K562 (cell line): Measurements from ENCODE around the gene ZMYND15. TPM values are rescaled to one million over a fixed set of nuclear protein-coding genes. Genes with fewer than 3 reads are reported as not detected.

ENCODE experiments used
- ATAC-seq: fragments of 200-7000 bp; cut with Tn5 transposase; 3 replicates; pipeline ENCODE4 v1.9.1; 2020; ENCODE audit warnings: moderate library complexity
- BruUV-seq: library from RNA; stranded (reverse); fragments of 400-500 nt; replicated peaks from 2 replicates; lab custom pipeline; 2021; lab: Mats Ljungman, UMichigan
- CTCF ChIA-PET: fragments of 300-600 bp; formaldehyde crosslinking; extraction: SDS; loops from one replicate; lab custom pipeline; 2021; ENCODE audit warnings: low intra/inter-chr PET ratio; lab: Yijun Ruan, JAX
- POLR2A ChIA-PET: fragments of 300-600, 350-650 bp; sonication (Branson Sonifier 250); formaldehyde crosslinking; extraction: SDS; loops from one replicate; lab custom pipeline; 2021; ENCODE audit warnings: antibody characterized with exemption, inconsistent platforms; lab: Yijun Ruan, JAX
- DNase-seq, 4 experiments: peaks; one replicate each; pipeline versions ENCODE4 v3.0.0 to v3.0.0-alpha.2; 2011 to 2018; ENCODE audit warnings: low spot score in 3 of 4, mixed read lengths in 3 of 4; ENCODE audit errors: extremely low read depth in 1 of 4
- FAIRE-seq: peaks from 2 replicates; lab custom pipeline; 2011; peaks lifted over from hg19 to GRCh38; lab: Jason Lieb, UNC
- H2AFZ ChIP-seq: 2 replicates; pipeline ENCODE4 v1.6.0; 2011; ENCODE audit warnings: low read depth, low read length, control low read depth, inconsistent platforms
- H3K27ac ChIP-seq: fragments of 200-600 bp; 3 replicates; pipeline ENCODE4 v1.8.0; 2011; ENCODE audit warnings: low read depth, mild to moderate bottlenecking, control low read depth, inconsistent platforms, low read length, moderate library complexity, mixed read lengths; ENCODE audit errors: extremely low read depth
- H3K27me3 ChIP-seq, 2 experiments: fragments of 300-600 bp in 1 of 2; 2 replicates in 1 of 2; 3 replicates in 1 of 2; pipeline versions ENCODE4 v1.6.0 to v1.8.0; 2011; ENCODE audit warnings: inconsistent platforms in 2 of 2, low read length in 2 of 2, mild to moderate bottlenecking in 1 of 2, mixed read lengths in 1 of 2, moderate library complexity in 1 of 2; ENCODE audit not compliant: control insufficient read depth in 2 of 2, insufficient read depth in 2 of 2
- H3K36me3 ChIP-seq: fragments of 300-600 bp; 3 replicates; pipeline ENCODE4 v1.8.0; 2011; ENCODE audit warnings: mild to moderate bottlenecking, low read length, inconsistent platforms; ENCODE audit not compliant: control insufficient read depth, insufficient read depth
- H3K4me1 ChIP-seq, 2 experiments: fragments of 200-600 bp in 1 of 2; replicated peaks in 1 of 2; 2 replicates in 1 of 2; 3 replicates in 1 of 2; pipeline versions ENCODE4 v1.5.1 to v1.8.0; 2011; ENCODE audit warnings: inconsistent platforms in 2 of 2, low read length in 2 of 2, mild to moderate bottlenecking in 1 of 2, mixed read lengths in 1 of 2, moderate library complexity in 1 of 2; ENCODE audit not compliant: control insufficient read depth in 2 of 2, insufficient read depth in 2 of 2
- H3K4me2 ChIP-seq: 2 replicates; pipeline ENCODE4 v1.6.1; 2011; ENCODE audit warnings: low read length, control low read depth, inconsistent platforms, mixed read lengths; ENCODE audit not compliant: insufficient read depth
- H3K4me3 ChIP-seq: fragments of 200-600 bp; sonication (generic), shearing (Covaris generic); 2 replicates; pipeline ENCODE4 v1.5.1; 2016; ENCODE audit warnings: control low read depth, inconsistent platforms
- H3K79me2 ChIP-seq: fragments of 200-600 bp; 3 replicates; pipeline ENCODE4 v1.8.0; 2011; ENCODE audit warnings: low read length, inconsistent platforms; ENCODE audit not compliant: control insufficient read depth, insufficient read depth
- H3K9ac ChIP-seq, 2 experiments: 2 replicates each; pipeline versions ENCODE4 v1.6.0 to v1.6.1; 2011; ENCODE audit warnings: low read depth in 2 of 2, low read length in 2 of 2, control low read depth in 1 of 2, inconsistent platforms in 1 of 2, mild to moderate bottlenecking in 1 of 2, mixed read lengths in 1 of 2; ENCODE audit not compliant: insufficient read depth in 1 of 2
- H3K9me1 ChIP-seq: one replicate; pipeline ENCODE4 v1.6.0; 2011; ENCODE audit warnings: inconsistent platforms, mild to moderate bottlenecking, low read length, moderate library complexity; ENCODE audit not compliant: control insufficient read depth, insufficient read depth
- H3K9me3 ChIP-seq: replicated peaks from 2 replicates; pipeline ENCODE4 v1.5.1; 2011; ENCODE audit warnings: low read depth, low read length, inconsistent platforms; ENCODE audit not compliant: control insufficient read depth, insufficient read depth
- H4K20me1 ChIP-seq: replicated peaks from 2 replicates; pipeline ENCODE4 v1.6.1; 2011; ENCODE audit warnings: low read length, inconsistent platforms, mixed read lengths; ENCODE audit not compliant: control insufficient read depth, insufficient read depth
- BRF1 ChIP-seq: IDR thresholded peaks from 3 replicates; pipeline ENCODE4 v1.6.1; 2011; ENCODE audit warnings: borderline replicate concordance, mild to moderate bottlenecking; ENCODE audit not compliant: insufficient read length; ENCODE audit errors: extremely low read depth
- FIP1L1 ChIP-seq: fragments of 200-400 bp; formaldehyde crosslinking; IDR thresholded peaks from 2 replicates; pipeline ENCODE4 v1.6.1; 2018; ENCODE audit warnings: mild to moderate bottlenecking, low read depth, low read length; ENCODE audit not compliant: poor library complexity, severe bottlenecking
- HINFP ChIP-seq: fragments of 450-650 bp; conservative IDR thresholded peaks from 2 replicates; pipeline ENCODE4 v1.6.1; 2016; ENCODE audit warnings: missing genetic modification characterization, low read depth, mild to moderate bottlenecking, control low read depth, missing compliant biosample characterization
- IFI16 ChIP-seq: fragments of 250-450 bp; sonication (Bioruptor Pico); IDR thresholded peaks from 2 replicates; pipeline ENCODE4 v2.1.2; 2022; ENCODE audit warnings: mild to moderate bottlenecking, inconsistent platforms
- MYNN ChIP-seq, 2 experiments: sonication (generic); formaldehyde crosslinking in 1 of 2; IDR thresholded peaks; 2 replicates each; pipeline versions ENCODE4 v1.5.0 to v1.6.1; 2016 to 2020; ENCODE audit warnings: antibody characterized with exemption in 1 of 2, missing genetic modification reagents in 1 of 2
- PCBP1 ChIP-seq: fragments of 200-400 bp; formaldehyde crosslinking; IDR thresholded peaks from 2 replicates; pipeline ENCODE4 v1.6.1; 2018; ENCODE audit warnings: mild to moderate bottlenecking, low read depth, low read length; ENCODE audit not compliant: poor library complexity, severe bottlenecking
- PHTF2 ChIP-seq: fragments of 250-450 bp; sonication (Bioruptor Pico); IDR thresholded peaks from 2 replicates; pipeline ENCODE4 v1.5.0; 2021; ENCODE audit warnings: mild to moderate bottlenecking
- SRSF7 ChIP-seq: fragments of 200-400 bp; formaldehyde crosslinking; optimal IDR thresholded peaks from 2 replicates; pipeline ENCODE3; 2017; ENCODE audit warnings: mild to moderate bottlenecking, low read depth, low read length
- THRB ChIP-seq: fragments of 450-650 bp; formaldehyde crosslinking; conservative IDR thresholded peaks from 2 replicates; pipeline ENCODE4 v1.4.0; 2022; ENCODE audit warnings: mild to moderate bottlenecking, missing genetic modification characterization
- ZKSCAN8 ChIP-seq: fragments of 200-800 bp; sonication (Bioruptor generic); IDR thresholded peaks from 2 replicates; pipeline ENCODE4 v1.6.1; 2016; ENCODE audit warnings: missing genetic modification characterization, missing compliant biosample characterization
- ZNF133 ChIP-seq: fragments of 250-450 bp; sonication (Bioruptor Pico); IDR thresholded peaks from 2 replicates; pipeline ENCODE4 v1.4.0; 2020; ENCODE audit warnings: mild to moderate bottlenecking
- ZNF174 ChIP-seq: fragments of 250-450 bp; sonication (Bioruptor Pico); IDR thresholded peaks from 2 replicates; pipeline ENCODE4 v1.4.0; 2020; ENCODE audit warnings: mild to moderate bottlenecking
- ZNF23 ChIP-seq: fragments of 250-450 bp; sonication (Bioruptor Pico); IDR thresholded peaks from 2 replicates; pipeline ENCODE4 v1.4.0; 2020; ENCODE audit warnings: mild to moderate bottlenecking
- ZNF79 ChIP-seq: fragments of 250-450 bp; sonication (Bioruptor Pico); IDR thresholded peaks from 2 replicates; pipeline ENCODE4 v1.4.0; 2020; ENCODE audit warnings: low read depth, mild to moderate bottlenecking, moderate library complexity
- WGBS: fragments of 100-300 bp; shearing (Covaris generic); methylation state at CpG from one replicate; pipeline ENCODE4 v1.1.6; 2016; ENCODE audit warnings: low coverage, mixed read lengths; ENCODE audit not compliant: insufficient coverage; ENCODE audit errors: missing lambda C conversion rate; 5-methylcytosine and 5-hydroxymethylcytosine counted together
- in situ Hi-C: fragments of 300-500 bp; cut with MboI; formaldehyde crosslinking; loops from 4 replicates; pipeline ENCODE4 v1.15.0; 2018; ENCODE audit warnings: inconsistent platforms, mixed read lengths
- intact Hi-C: fragments of 100-400 bp; cut with micrococcal nuclease; formaldehyde crosslinking; loops from 2 replicates; pipeline ENCODE4 v1.14.2; 2022
- polyA plus RNA-seq, 8 experiments: library from polyadenylated mRNA; depleted of rRNA in 4 of 8; stranded (reverse) in 5 of 8; unstranded in 3 of 8; fragments of >200 nt; fragmentation: Nextera tagmentation in 2 of 8; fragmentation: Illumina TruSeq in 1 of 8; extraction: Ambion mirVana in 2 of 8; extraction: Trizol in 1 of 8; gene quantifications; 2 replicates each; pipeline versions ENCODE4 v1.2.1 to v1.2.3, GENCODE V29; 2011 to 2014; ENCODE audit warnings: inconsistent platforms in 1 of 8, missing spikeins in 1 of 8
- total RNA-seq, 7 experiments: library from RNA; depleted of rRNA in 6 of 7; stranded (reverse); fragments of >200 nt in 6 of 7; fragmentation: Illumina TruSeq in 2 of 7; extraction: Trizol in 2 of 7; gene quantifications; 2 replicates each; pipeline versions ENCODE4 v1.2.1 to v1.2.3, GENCODE V29; 2011 to 2021; ENCODE audit warnings: low replicate concordance in 1 of 7

The ZMYND15 gene
- total and polyA plus RNA-seq, 9 of the 15 experiments (the other 6 are each of a cell fraction or from before 2014, with no cell fraction given): 0.09 TPM; not detected in 8

- BruUV-seq: no TSS peak
- ATAC-seq (no peak), DNase-seq (no peak), FAIRE-seq (no peak)
- no peak for TF ChIP-seq PCBP1
- TF ChIP-seq ZNF79 (CRISPR knock-in tag): no peak
- TF ChIP-seq BRF1: no peak
- no peak for TF ChIP-seq HINFP (tag)
- no peak for TF ChIP-seq IFI16 (CRISPR knock-in tag)
- TF ChIP-seq FIP1L1: no peak
- no peak for TF ChIP-seq ZNF174
- no peak for TF ChIP-seq ZNF133 (CRISPR knock-in tag)
- TF ChIP-seq THRB: no peak
- TF ChIP-seq PHTF2 (CRISPR knock-in tag): no peak
- TF ChIP-seq MYNN (IDR thresholded peaks at IDR 0.05): no peak
- no peak for TF ChIP-seq MYNN (CRISPR knock-in tag; IDR thresholded peaks at IDR 0.05)
- TF ChIP-seq ZKSCAN8 (CRISPR knock-in tag): no peak
- no peak for TF ChIP-seq ZNF23 (CRISPR knock-in tag)
- no peak for TF ChIP-seq SRSF7
- Histone ChIP-seq H3K9ac (no peak overlapping the region), H3K9me1 (no peaks in the 10 kb centered on the region), H3K27me3 (no peaks in the 10 kb centered on the region), H2AFZ (no peak overlapping the region), H3K79me2 (peaks cover 63% of the 10 kb centered on the region), H3K4me1 (no peaks in the 10 kb centered on the region; a peak in 1 of 5 replicates), H3K4me2 (no peak overlapping the region), H3K27ac (no peak overlapping the region), H3K9me3 (no peaks in the 10 kb centered on the region), H3K36me3 (peaks cover 49% of the 10 kb centered on the region), H3K4me3 (no peak overlapping the region), H4K20me1 (no peaks in the 10 kb centered on the region)
- POLR2A ChIA-PET: no interaction called here
- WGBS: 78% methylated on average over 6 of the region's 6 CpGs
- in situ Hi-C loops (no loop called here), intact Hi-C loops (loop anchor here (10.0 kb wide), 1 partner anchor 72 kb away; no protein-coding TSS in a partner anchor)
- CTCF ChIA-PET: no interaction called here
These were observed 43.2 kb upstream of the ZMYND15 start for GRCh38 chr17:4696437-4696805.
